ENCODE results near the gene ACBD6.
"Not testable (repeated sequence)": the region's sequence is repeated elsewhere in the genome, so short reads cannot be mapped to it uniquely, and the experiment has no call there.

The ACBD6 gene

DNA sequence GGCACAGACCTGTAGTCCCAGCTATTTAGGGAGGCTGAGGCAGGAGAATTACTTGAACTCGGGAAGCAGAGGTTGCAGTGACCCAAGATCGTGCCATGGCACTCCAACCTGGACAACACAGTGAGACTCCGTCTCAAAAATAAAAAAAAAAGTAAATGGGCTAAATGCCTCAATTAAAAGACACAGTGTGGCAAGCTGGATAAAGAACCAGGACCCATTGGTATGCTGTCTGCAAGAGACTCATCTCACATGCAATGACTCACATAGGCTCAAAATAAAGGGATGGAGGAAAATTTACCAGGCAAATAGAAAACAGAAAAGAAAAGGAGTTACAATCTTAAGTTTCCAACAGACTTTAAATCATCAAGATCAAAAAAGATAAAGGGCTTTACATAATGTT, 40.3 kb downstream of the ACBD6 start:
- TF ChIP-seq, protein P1, sequence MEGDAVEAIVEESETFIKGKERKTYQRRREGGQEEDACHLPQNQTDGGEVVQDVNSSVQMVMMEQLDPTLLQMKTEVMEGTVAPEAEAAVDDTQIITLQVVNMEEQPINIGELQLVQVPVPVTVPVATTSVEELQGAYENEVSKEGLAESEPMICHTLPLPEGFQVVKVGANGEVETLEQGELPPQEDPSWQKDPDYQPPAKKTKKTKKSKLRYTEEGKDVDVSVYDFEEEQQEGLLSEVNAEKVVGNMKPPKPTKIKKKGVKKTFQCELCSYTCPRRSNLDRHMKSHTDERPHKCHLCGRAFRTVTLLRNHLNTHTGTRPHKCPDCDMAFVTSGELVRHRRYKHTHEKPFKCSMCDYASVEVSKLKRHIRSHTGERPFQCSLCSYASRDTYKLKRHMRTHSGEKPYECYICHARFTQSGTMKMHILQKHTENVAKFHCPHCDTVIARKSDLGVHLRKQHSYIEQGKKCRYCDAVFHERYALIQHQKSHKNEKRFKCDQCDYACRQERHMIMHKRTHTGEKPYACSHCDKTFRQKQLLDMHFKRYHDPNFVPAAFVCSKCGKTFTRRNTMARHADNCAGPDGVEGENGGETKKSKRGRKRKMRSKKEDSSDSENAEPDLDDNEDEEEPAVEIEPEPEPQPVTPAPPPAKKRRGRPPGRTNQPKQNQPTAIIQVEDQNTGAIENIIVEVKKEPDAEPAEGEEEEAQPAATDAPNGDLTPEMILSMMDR (IDR thresholded peaks at IDR 0.05; ENCODE audit: low read depth, low read length), result no peak
- Histone ChIP-seq H3K36me3 (peaks cover 10% of the 10 kb centered on the region), H3K27me3 (ENCODE audit: insufficient read depth, low read depth, severe bottlenecking) (no peaks in the 10 kb centered on the region), H3K4me3 (ENCODE audit: low read depth, low read length) (no peak overlapping the region), H3K9me3 (ENCODE audit: severe bottlenecking) (peaks cover 13% of the 10 kb centered on the region), H3K27ac (no peak overlapping the region)
- no peak for DNase-seq

DNA sequence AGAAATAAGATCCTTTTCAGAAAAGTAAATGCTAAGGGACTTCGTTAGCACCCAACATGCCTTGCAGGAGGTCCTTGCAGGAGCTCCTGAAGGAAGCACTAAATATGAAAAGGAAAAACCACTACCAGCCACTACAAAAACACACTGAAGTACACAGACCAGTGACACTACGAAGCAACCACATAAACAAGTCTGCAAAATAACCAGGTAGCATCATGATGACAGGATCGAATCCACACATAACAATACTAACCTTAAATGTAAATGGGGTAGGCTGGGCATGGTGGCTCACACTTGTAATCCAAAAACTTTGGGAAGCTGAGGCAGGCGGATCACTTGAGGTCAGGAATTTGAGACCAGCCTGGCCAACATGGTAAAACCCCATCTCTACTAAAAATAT, 40.7 kb downstream of the ACBD6 start:
- Histone ChIP-seq H3K9me3 (ENCODE audit: severe bottlenecking) (peaks cover 13% of the 10 kb centered on the region), H3K36me3 (peaks cover 11% of the 10 kb centered on the region)
- not testable (repeated sequence) for H3K4me3 ChIP-seq (ENCODE audit: low read depth, low read length); H3K27ac ChIP-seq; H3K27me3 ChIP-seq (ENCODE audit: insufficient read depth, low read depth, severe bottlenecking); DNase-seq

DNA sequence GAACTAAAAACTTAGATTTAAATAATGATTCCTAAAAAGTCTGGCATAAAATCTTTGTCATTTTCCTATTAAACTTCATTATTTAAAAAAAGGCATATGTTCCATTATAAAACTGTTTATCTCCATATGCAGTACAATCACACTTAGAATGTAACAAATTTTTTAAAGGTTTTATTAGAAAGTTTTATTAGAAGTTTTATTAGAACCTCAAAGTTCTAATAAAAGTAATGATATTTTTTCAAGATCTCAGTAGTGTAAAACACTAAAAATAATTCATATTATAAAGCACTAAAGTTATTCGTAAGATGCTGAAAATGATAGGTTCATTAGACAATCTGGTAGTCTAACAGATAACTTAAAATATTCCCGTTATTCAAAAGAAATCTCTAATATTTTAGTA, 43.6 kb downstream of the ACBD6 start:
- DNase-seq, result no peak
- no peaks in the 10 kb centered on the region for H3K27me3 ChIP-seq (ENCODE audit: insufficient read depth, low read depth, severe bottlenecking)
- no peak overlapping the region for H3K27ac ChIP-seq
- H3K9me3 ChIP-seq (ENCODE audit: severe bottlenecking), result peaks cover 15% of the 10 kb centered on the region
- peaks cover 11% of the 10 kb centered on the region for H3K36me3 ChIP-seq
- no peak overlapping the region for H3K4me3 ChIP-seq (ENCODE audit: low read depth, low read length)
- TF ChIP-seq, protein P1 (IDR thresholded peaks at IDR 0.05; ENCODE audit: low read depth, low read length), result no peak

DNA sequence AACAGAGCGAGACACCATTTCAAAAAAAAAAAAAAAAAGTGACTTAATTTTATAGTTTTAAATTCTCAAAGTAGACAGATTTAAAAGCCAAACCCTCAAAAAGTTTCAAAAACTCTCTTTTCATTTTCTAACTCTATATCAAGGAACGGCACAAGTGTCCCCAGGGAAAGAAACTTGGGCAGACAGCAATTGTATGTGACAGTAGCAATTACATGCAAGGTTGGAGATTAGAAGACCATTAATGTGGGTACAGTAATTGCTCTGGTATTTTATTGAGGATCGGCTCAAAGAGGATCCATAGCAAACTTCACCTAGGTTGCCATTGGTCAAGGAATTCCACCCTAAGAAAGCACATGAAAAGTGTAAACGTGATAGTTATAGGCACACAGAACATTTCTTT, 46.2 kb downstream of the ACBD6 start:
- TF ChIP-seq, protein P1 (IDR thresholded peaks at IDR 0.05; ENCODE audit: low read depth, low read length), result no peak

DNA sequence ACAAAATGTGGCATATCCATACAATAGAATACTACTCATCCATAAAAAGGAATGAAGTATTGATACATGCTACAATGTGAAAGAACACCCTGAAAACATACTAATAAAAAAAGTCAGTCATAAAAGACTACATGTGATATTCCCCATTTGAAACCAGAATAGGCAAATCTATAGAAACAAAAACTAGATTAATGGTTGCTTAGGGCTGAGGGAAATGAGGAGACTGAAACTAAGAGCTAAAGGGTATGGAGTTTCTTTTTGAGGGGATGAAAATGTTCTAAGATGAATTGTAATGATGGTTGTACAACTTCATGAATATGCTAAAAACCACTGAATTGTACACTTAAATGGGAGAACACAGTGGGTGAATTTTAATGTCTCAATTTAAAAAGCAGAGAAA, 50.9 kb downstream of the ACBD6 start:
- H3K4me3 ChIP-seq (ENCODE audit: low read depth, low read length), result no peak overlapping the region
- no peak for DNase-seq
- H3K9me3 ChIP-seq (ENCODE audit: severe bottlenecking), result peaks cover 6% of the 10 kb centered on the region
- TF ChIP-seq, protein P1 (IDR thresholded peaks at IDR 0.05; ENCODE audit: low read depth, low read length), result no peak
- H3K36me3 ChIP-seq, result peaks cover 5% of the 10 kb centered on the region
- no peaks in the 10 kb centered on the region for H3K27me3 ChIP-seq (ENCODE audit: insufficient read depth, low read depth, severe bottlenecking)
- no peak overlapping the region for H3K27ac ChIP-seq

More for the DNA sequence above, 46.2 kb downstream of the ACBD6 start:
- H3K4me3 ChIP-seq (ENCODE audit: low read depth, low read length), result no peak overlapping the region
- no peak overlapping the region for H3K27ac ChIP-seq
- H3K36me3 ChIP-seq, result peaks cover 10% of the 10 kb centered on the region
- no peak for DNase-seq
- H3K9me3 ChIP-seq (ENCODE audit: severe bottlenecking), result peaks cover 6% of the 10 kb centered on the region
- no peaks in the 10 kb centered on the region for H3K27me3 ChIP-seq (ENCODE audit: insufficient read depth, low read depth, severe bottlenecking)

DNA sequence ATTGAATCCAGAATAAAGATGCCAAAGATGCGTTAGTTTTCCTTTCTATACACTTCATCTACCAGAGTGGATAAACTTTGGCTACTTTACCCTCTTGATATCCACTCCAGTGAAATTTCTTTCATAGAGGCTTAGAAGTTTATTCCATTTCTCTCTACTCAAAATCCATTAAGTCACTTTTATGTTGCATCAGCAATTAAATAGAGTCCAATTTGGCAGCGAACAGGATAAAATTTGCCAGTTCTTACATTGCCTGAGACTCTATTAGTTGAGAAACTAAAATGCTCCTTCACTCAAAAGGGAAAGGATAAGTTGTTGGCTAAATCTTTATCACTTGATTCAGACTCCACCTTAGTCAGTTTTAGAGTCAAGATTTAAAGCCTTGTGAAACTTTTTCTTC, 57.9 kb downstream of the ACBD6 start:
- Histone ChIP-seq H3K27ac (no peak overlapping the region), H3K4me3 (ENCODE audit: low read depth, low read length) (no peak overlapping the region), H3K27me3 (ENCODE audit: insufficient read depth, low read depth, severe bottlenecking) (no peaks in the 10 kb centered on the region), H3K36me3 (no peaks in the 10 kb centered on the region; the same call in 1 of the 2 replicates), H3K9me3 (ENCODE audit: severe bottlenecking) (no peaks in the 10 kb centered on the region)
- TF ChIP-seq, protein P1 (IDR thresholded peaks at IDR 0.05; ENCODE audit: low read depth, low read length), result no peak
- no peak for DNase-seq

Measured in WERI-Rb-1 (cell line).